GM19351 (cell line): ENCODE data around the gene PAPPA.

Experiments
- ATAC-seq: cut with Tn5 transposase; IDR thresholded peaks from one replicate; pipeline ENCODE4 v1.9.1; 2021; ENCODE audit warnings: mild to moderate bottlenecking, moderate library complexity; ENCODE audit not compliant: unreplicated experiment

PAPPA gene

GRCh38 chr9:116181853-116182610 lies 28.4 kb downstream of the PAPPA start:
- ATAC-seq: no peak

- ATAC-seq: no peak
Measured at GRCh38 chr9:116182876-116183275, 29.3 kb downstream of the PAPPA start.

DNA sequence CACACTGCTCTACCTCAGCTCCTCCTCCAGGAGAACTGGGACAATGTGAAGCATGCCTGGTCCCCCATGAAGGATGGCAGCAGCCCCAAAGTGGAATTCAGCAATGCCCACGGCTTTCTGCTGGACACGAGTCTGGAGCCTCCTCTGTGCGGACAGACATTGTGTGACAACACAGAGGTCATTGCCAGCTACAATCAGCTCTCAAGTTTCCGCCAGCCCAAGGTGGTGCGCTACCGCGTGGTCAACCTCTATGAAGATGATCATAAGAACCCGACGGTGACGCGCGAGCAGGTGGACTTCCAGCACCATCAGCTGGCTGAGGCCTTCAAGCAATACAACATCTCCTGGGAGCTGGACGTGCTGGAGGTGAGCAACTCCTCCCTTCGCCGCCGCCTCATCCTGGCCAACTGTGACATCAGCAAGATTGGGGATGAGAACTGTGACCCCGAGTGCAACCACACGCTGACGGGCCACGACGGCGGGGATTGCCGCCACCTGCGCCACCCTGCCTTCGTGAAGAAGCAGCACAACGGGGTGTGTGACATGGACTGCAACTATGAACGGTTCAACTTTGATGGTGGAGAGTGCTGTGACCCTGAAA lies 34.1 kb downstream of the PAPPA start:
- no peak for ATAC-seq

DNA sequence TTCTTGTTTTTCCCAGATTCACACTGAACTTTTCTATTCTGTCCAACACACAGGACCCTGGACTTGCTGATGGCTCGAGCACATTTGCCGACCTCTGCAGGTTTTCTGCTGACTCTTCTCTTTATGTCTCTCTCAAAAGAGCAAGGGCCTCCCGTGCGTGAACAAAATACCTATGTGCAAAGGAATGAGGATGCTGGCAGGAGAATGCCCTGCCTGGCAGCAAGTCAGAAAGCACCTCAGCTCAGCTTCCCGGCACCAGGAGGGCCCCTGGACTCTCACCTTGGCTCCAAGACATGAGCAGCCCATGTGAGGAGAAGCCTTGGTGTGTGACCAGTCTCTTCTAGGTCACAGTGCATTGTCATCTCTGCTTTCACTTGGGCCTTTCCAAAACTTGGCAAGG lies 36.1 kb downstream of the PAPPA start:
- no peak for ATAC-seq

DNA sequence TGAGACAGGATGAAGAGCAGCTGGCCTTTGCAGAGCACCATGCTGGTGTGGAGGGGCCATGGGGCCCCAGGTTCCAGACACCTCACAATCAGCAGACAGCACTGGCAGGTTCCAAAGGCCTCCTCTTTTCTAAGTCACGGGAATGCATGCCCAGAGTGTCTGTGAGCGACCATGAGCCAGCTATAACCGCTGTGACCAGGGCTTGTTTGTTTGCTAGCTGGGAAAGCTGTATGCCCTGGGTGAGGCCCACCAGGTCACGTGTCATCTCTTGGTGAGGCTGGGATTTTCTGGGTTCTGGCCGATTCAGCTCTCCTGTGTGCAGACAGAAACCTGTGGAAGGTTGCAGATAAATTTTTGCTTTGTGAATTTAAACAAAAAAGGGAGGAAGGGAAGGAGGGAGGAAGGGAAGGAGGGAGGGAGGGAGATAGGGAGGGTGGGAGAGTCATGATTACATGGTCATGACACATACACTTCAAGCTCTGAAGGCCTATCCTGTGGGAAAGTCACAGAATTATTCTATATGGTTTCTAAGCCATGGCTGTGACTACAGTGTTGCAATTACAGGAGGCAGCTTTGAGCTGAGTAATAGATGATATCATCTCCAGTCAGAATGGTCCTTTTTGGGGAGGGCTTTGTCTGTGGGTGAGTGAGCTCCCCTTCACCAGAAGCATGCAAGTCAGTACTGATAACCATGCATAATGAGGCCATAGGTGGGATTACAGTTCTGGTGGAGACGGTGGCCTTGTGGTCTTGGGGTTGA lies 37.2 kb downstream of the PAPPA start:
- no peak for ATAC-seq

- ATAC-seq: no peak
Measured at GRCh38 chr9:116191576-116192415, 38.2 kb downstream of the PAPPA start.

GRCh38 chr9:116193636-116194035 lies 40.0 kb downstream of the PAPPA start:
- no peak for ATAC-seq

DNA sequence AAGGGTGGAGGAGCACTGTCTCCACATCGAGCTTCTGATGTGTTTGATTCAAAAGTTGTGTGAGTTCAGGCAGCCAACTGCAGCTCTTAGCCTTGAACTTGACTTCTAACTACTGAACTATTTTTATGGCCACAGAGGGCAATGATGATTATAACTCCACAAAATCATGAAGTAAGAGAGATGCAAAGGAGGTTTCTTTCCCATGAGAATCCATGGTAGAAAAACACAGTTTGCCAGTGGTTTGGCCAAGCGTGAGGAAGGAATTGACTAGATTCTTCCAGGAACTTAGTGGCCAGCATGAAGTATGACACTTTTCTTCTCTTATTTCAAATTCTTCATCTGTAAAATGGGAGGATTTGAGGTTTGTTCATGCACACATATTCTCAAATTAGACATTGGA lies 43.2 kb downstream of the PAPPA start:
- ATAC-seq: no peak

DNA sequence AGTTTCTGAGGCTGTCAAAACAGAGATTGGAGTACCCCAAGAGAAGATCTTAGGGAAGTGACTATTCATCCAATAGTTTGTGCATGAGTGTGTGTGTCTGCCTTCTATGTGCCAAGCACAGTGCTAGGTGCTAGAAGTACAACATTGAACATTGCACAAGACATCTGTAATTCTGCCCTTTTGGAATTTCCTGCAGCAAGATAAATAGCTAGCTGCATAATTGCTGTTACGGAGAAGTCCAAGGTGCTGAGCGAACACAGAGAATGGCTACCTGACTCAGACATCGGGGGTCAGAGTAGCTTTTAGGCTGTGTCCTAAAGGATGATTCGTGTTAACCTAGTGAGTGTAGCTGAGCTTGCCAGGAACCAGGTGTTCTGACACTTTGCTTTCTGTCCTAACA lies 44.8 kb downstream of the PAPPA start:
- ATAC-seq: no peak

DNA sequence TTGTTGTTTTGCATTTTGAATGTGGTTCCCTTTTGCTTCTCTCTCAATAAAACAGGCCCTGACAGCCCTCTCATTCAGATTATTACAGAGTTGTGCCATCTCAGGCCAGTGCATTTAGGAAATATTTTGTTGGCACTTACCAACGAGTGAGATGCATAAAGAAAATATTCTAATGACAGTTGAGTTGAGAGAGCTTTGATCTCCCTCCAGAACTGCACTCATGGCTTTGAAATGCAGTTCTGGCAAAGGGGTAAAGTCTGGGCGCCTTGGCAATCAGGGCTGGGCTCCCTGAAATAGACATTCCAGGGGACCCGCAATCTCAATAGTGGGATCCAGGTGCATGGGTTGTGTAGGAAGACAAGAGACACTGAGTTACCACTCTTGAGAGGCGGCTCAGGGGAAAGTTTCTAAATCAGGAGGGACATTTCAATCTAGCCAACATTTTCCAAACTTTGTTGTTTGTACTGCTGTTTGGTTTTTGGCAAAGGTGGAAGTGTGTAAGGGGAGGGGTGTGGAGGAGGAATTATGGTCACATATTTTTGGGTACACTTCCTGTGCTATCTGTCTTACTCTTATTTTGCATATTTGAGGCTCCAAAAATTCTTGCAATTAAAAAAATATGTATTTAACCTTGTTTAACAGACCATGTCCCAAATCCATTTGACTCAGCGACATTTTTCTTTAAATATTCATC lies 48.8 kb downstream of the PAPPA start:
- ATAC-seq: no peak

DNA sequence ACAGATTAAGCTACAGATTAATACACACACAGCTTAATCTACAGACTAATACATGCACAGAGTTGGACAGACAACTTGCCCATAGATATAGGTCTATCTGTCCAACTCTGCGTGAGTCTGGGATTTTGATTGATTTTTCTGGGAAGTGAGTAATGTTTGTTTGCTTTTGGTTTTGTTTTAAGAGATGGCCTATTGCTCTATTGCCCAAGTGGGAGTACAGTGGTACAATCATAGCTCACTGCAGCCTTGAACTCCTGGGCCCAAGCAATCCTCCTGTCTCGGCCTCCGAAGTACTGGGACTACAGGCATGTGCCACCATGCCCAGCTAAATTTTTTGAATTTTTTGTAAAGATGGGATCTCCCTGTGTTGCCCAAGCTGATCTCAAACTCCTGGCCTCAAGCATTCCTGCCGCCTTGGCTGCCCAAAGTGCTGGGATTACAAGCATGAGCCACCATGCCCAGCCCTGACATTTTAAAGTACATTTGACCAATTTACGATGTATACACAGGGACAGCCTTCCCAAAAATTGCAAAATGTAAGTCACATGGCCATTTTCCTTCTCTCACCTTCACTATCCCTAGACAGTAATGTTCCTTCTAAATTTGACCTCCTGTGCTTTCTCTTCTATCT lies 50.8 kb downstream of the PAPPA start:
- no peak for ATAC-seq

DNA sequence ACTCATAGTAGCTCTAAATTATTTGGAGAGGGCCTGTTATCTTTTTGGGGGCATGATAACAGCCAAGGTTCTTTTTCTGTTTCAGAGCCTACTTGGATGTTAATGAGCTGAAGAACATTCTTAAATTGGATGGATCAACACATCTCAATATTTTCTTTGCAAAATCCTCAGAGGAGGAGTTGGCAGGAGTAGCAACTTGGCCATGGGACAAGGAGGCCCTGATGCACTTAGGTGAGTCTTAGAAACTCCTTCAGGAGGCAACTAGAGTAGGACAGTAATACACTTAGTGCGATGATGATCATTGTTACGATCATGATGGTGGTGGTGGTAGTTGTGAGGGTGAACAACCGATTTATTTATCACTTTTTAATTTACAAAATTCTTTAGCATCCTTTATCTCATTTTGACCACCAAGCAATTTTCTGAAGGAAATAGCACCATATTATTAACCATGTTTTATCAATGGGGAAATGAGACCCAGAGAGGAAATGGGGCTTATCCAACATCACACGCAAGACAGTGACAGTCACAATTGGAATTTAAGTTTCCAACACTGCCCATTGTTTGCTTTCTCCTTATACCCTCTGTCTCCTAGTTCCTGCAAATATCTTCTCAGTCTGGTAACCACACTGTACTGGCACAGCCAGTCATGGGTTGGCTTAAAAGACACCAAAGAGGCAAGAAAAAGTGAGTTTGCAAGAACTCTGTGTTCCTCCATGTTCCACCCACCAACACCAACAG lies 54.0 kb downstream of the PAPPA start:
- no peak for ATAC-seq

- ATAC-seq: no peak
Measured at GRCh38 chr9:116208417-116209232, 55.0 kb downstream of the PAPPA start.

GRCh38 chr9:116209414-116210116 lies 56.0 kb downstream of the PAPPA start:
- no peak for ATAC-seq

- no peak for ATAC-seq
Measured at GRCh38 chr9:116212986-116213692, 59.5 kb downstream of the PAPPA start.

DNA sequence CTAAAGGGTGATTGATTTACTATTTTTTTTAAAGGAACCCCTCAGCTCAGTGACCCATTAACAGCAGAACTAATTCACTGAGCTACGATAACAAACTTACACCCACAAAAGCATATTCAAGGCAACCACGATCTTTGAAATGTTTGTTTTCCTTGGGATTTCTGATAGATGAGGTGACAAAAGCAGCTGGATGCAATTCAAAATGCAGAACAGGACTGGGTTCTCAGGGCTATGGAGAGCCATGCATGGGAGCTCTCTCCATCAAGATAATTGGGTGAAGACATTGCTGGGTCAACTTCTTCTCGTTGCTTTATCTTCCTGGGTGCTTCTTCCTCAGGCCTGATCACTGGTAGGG lies 60.1 kb downstream of the PAPPA start:
- ATAC-seq: no peak

DNA sequence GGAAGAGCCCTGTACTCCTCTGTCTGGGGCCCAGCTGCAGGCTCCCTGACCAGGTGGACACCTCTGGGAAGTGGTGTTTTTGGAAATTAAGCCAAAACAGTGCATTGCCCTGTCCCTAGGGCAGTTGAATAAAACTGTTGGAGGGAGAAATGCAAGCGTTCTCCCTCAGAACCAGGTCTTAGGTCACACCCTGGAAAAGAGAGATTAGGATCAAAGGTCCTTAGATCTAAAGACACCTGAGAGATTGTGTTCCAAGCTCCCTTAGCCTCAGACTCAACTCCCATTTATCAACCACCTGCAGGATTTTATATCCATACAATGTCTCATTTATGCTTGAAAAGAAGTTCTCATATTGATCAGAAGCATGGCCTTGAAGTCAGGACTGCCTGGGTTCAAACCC lies 64.8 kb downstream of the PAPPA start:
- ATAC-seq: no peak
